ENCODE results near the gene AP5B1.
A peak's percentile ranks its signal among the peaks of the same experiment; 100 is the strongest.

AP5B1 gene

GRCh38 chr11:65779919-65780769, 632 bp downstream of the AP5B1 start:
- H2AK5ac ChIP-seq (ENCODE audit: low read length), result peak overlapping the region; percentile 96
- H3K4me3 ChIP-seq (ENCODE audit: low read depth, low read length), result peak overlapping the region; percentile 82
- peak overlapping the region; percentile 97 for H2BK120ac ChIP-seq (ENCODE audit: insufficient read depth, low read length, poor library complexity)
- peak overlapping the region; percentile 96 for H3K27ac ChIP-seq (ENCODE audit: low read depth, low read length)
- peak overlapping the region; percentile 93 for H3K4me2 ChIP-seq (ENCODE audit: low read length)
- no CpG with 5 or more reads among the region's 76 CpGs for WGBS (ENCODE audit: extremely low coverage, insufficient coverage, insufficient read length)
- peak overlapping the region; percentile 100 for H3K4ac ChIP-seq (ENCODE audit: low read depth, low read length)
- H4K91ac ChIP-seq (ENCODE audit: low read depth, low read length), result peak overlapping the region; percentile 100
- H3K27me3 ChIP-seq (ENCODE audit: insufficient read depth, low read length), result no peaks in the 10 kb centered on the region
- peaks cover 38 to 44% of the 10 kb centered on the region in 2 experiments for H3K4me1 ChIP-seq (ENCODE audit: control insufficient read depth in 1 of 2, insufficient read depth in 2 of 2, low read length in 2 of 2)
- peak overlapping the region; percentile 100 for H3K14ac ChIP-seq (ENCODE audit: low read length)
- peak overlapping the region; percentile 97 for H4K8ac ChIP-seq (ENCODE audit: low read depth, low read length)
- H2BK12ac ChIP-seq (ENCODE audit: low read length), result peak overlapping the region; percentile 92
- peaks cover 2% of the 10 kb centered on the region for H3K9me3 ChIP-seq (ENCODE audit: insufficient read depth, low read depth, low read length)
- H3K9ac ChIP-seq (ENCODE audit: low read length), result peak overlapping the region; percentile 91
- H2BK5ac ChIP-seq (ENCODE audit: low read depth, low read length, poor library complexity), result peak overlapping the region; percentile 98
- peak; percentile 76 to 84 for DNase-seq
- H4K12ac ChIP-seq (ENCODE audit: low read depth, low read length), result peak overlapping the region; percentile 89
- H3K79me1 ChIP-seq (ENCODE audit: low read length), result peaks cover 61% of the 10 kb centered on the region
- H3K18ac ChIP-seq (ENCODE audit: low read length), result peak overlapping the region; percentile 99
- H3K79me2 ChIP-seq (ENCODE audit: control insufficient read depth, insufficient read depth, low read length, poor library complexity), result peaks cover 29% of the 10 kb centered on the region
- peaks cover 23 to 26% of the 10 kb centered on the region in 2 experiments for H3K36me3 ChIP-seq (ENCODE audit: control insufficient read depth in 1 of 2, insufficient read depth in 2 of 2, low read length in 2 of 2)
- H3K23ac ChIP-seq (ENCODE audit: low read length), result no peak overlapping the region
- H2AFZ ChIP-seq (ENCODE audit: insufficient read depth, low read length, poor library complexity), result peak overlapping the region; percentile 93

GRCh38 chr11:65779669-65779918, 1.2 kb downstream of the AP5B1 start:
- H3K4me2 ChIP-seq (ENCODE audit: low read length), result peak overlapping the region; percentile 93
- H3K9ac ChIP-seq (ENCODE audit: low read length), result peak overlapping the region; percentile 65
- H3K9me3 ChIP-seq (ENCODE audit: insufficient read depth, low read depth, low read length), result peaks cover 2% of the 10 kb centered on the region
- H3K27ac ChIP-seq (ENCODE audit: low read depth, low read length), result peak overlapping the region; percentile 96
- H4K8ac ChIP-seq (ENCODE audit: low read depth, low read length), result peak overlapping the region; percentile 97
- H3K79me1 ChIP-seq (ENCODE audit: low read length), result peaks cover 61% of the 10 kb centered on the region
- H3K14ac ChIP-seq (ENCODE audit: low read length), result peak overlapping the region; percentile 71
- no CpG with 5 or more reads among the region's 12 CpGs for WGBS (ENCODE audit: extremely low coverage, insufficient coverage, insufficient read length)
- H3K23ac ChIP-seq (ENCODE audit: low read length), result no peak overlapping the region
- peak overlapping the region; percentile 13 for H2BK12ac ChIP-seq (ENCODE audit: low read length)
- peak overlapping the region; percentile 58 for H3K4ac ChIP-seq (ENCODE audit: low read depth, low read length)
- peak overlapping the region; percentile 89 for H4K12ac ChIP-seq (ENCODE audit: low read depth, low read length)
- H2BK5ac ChIP-seq (ENCODE audit: low read depth, low read length, poor library complexity), result peak overlapping the region; percentile 98
- H2AK5ac ChIP-seq (ENCODE audit: low read length), result peak overlapping the region; percentile 61
- peak overlapping the region; percentile 97 for H2BK120ac ChIP-seq (ENCODE audit: insufficient read depth, low read length, poor library complexity)
- no peaks in the 10 kb centered on the region for H3K27me3 ChIP-seq (ENCODE audit: insufficient read depth, low read length)
- peak overlapping the region; percentile 100 for H4K91ac ChIP-seq (ENCODE audit: low read depth, low read length)
- peak; percentile 46 to 54 for DNase-seq
- peaks cover 29% of the 10 kb centered on the region for H3K79me2 ChIP-seq (ENCODE audit: control insufficient read depth, insufficient read depth, low read length, poor library complexity)
- peaks cover 38 to 44% of the 10 kb centered on the region in 2 experiments for H3K4me1 ChIP-seq (ENCODE audit: control insufficient read depth in 1 of 2, insufficient read depth in 2 of 2, low read length in 2 of 2)
- H3K36me3 ChIP-seq (ENCODE audit: control insufficient read depth in 1 of 2, insufficient read depth in 2 of 2, low read length in 2 of 2), result peaks cover 23 to 28% of the 10 kb centered on the region in 2 experiments
- H2AFZ ChIP-seq (ENCODE audit: insufficient read depth, low read length, poor library complexity), result peak overlapping the region; percentile 14
- H3K18ac ChIP-seq (ENCODE audit: low read length), result peak overlapping the region; percentile 74
- peak overlapping the region; percentile 82 for H3K4me3 ChIP-seq (ENCODE audit: low read depth, low read length)

- Histone ChIP-seq H3K36me3 (ENCODE audit: control insufficient read depth in 1 of 2, insufficient read depth in 2 of 2, low read length in 2 of 2) (peaks cover 23 to 29% of the 10 kb centered on the region in 2 experiments), H2BK12ac (ENCODE audit: low read length) (no peak overlapping the region), H3K79me1 (ENCODE audit: low read length) (peaks cover 56% of the 10 kb centered on the region), H4K8ac (ENCODE audit: low read depth, low read length) (peak overlapping the region; percentile 97), H3K9me3 (ENCODE audit: insufficient read depth, low read depth, low read length) (peaks cover 2% of the 10 kb centered on the region), H3K23ac (ENCODE audit: low read length) (no peak overlapping the region), H3K27me3 (ENCODE audit: insufficient read depth, low read length) (no peaks in the 10 kb centered on the region), H3K27ac (ENCODE audit: low read depth, low read length) (peak overlapping the region; percentile 96), H4K12ac (ENCODE audit: low read depth, low read length) (no peak overlapping the region), H4K91ac (ENCODE audit: low read depth, low read length) (peak overlapping the region; percentile 100), H3K4me2 (ENCODE audit: low read length) (peak overlapping the region; percentile 93), H3K9ac (ENCODE audit: low read length) (no peak overlapping the region), H3K18ac (ENCODE audit: low read length) (peak overlapping the region; percentile 29), H3K4me3 (ENCODE audit: low read depth, low read length) (peak overlapping the region; percentile 82), H3K4ac (ENCODE audit: low read depth, low read length) (peak overlapping the region; percentile 73), H3K79me2 (ENCODE audit: control insufficient read depth, insufficient read depth, low read length, poor library complexity) (peaks cover 29% of the 10 kb centered on the region), H2BK5ac (ENCODE audit: low read depth, low read length, poor library complexity) (peak overlapping the region; percentile 98), H2AFZ (ENCODE audit: insufficient read depth, low read length, poor library complexity) (no peak overlapping the region), H3K14ac (ENCODE audit: low read length) (peak overlapping the region; percentile 71), H2BK120ac (ENCODE audit: insufficient read depth, low read length, poor library complexity) (peak overlapping the region; percentile 97), H3K4me1 (ENCODE audit: control insufficient read depth in 1 of 2, insufficient read depth in 2 of 2, low read length in 2 of 2) (peaks cover 35 to 41% of the 10 kb centered on the region in 2 experiments), H2AK5ac (ENCODE audit: low read length) (peak overlapping the region; percentile 5)
- WGBS (ENCODE audit: extremely low coverage, insufficient coverage, insufficient read length), result no CpG with 5 or more reads among the region's 25 CpGs
- DNase-seq, result no peak
These were observed 1.7 kb downstream of the AP5B1 start for GRCh38 chr11:65778901-65779668.

- Histone ChIP-seq H3K18ac (ENCODE audit: low read length) (peak overlapping the region; percentile 29), H3K36me3 (ENCODE audit: control insufficient read depth in 1 of 2, insufficient read depth in 2 of 2, low read length in 2 of 2) (peaks cover 23 to 29% of the 10 kb centered on the region in 2 experiments), H3K4me2 (ENCODE audit: low read length) (peak overlapping the region; percentile 17), H3K9me3 (ENCODE audit: insufficient read depth, low read depth, low read length) (peaks cover 2% of the 10 kb centered on the region), H3K27ac (ENCODE audit: low read depth, low read length) (peak overlapping the region; percentile 11), H4K91ac (ENCODE audit: low read depth, low read length) (peak overlapping the region; percentile 72), H3K79me2 (ENCODE audit: control insufficient read depth, insufficient read depth, low read length, poor library complexity) (peaks cover 29% of the 10 kb centered on the region), H2BK12ac (ENCODE audit: low read length) (no peak overlapping the region), H4K8ac (ENCODE audit: low read depth, low read length) (peak overlapping the region; percentile 6), H2AK5ac (ENCODE audit: low read length) (peak overlapping the region; percentile 52), H3K79me1 (ENCODE audit: low read length) (peaks cover 54% of the 10 kb centered on the region), H2BK5ac (ENCODE audit: low read depth, low read length, poor library complexity) (peak overlapping the region; percentile 12), H3K4me3 (ENCODE audit: low read depth, low read length) (no peak overlapping the region), H2AFZ (ENCODE audit: insufficient read depth, low read length, poor library complexity) (no peak overlapping the region), H3K14ac (ENCODE audit: low read length) (peak overlapping the region; percentile 55), H2BK120ac (ENCODE audit: insufficient read depth, low read length, poor library complexity) (no peak overlapping the region), H3K23ac (ENCODE audit: low read length) (no peak overlapping the region), H3K9ac (ENCODE audit: low read length) (no peak overlapping the region), H3K27me3 (ENCODE audit: insufficient read depth, low read length) (no peaks in the 10 kb centered on the region), H3K4ac (ENCODE audit: low read depth, low read length) (peak overlapping the region; percentile 81), H3K4me1 (ENCODE audit: control insufficient read depth in 1 of 2, insufficient read depth in 2 of 2, low read length in 2 of 2) (peaks cover 34 to 39% of the 10 kb centered on the region in 2 experiments), H4K12ac (ENCODE audit: low read depth, low read length) (peak overlapping the region; percentile 13)
- no peak for DNase-seq
- no CpG with 5 or more reads among the region's 20 CpGs for WGBS (ENCODE audit: extremely low coverage, insufficient coverage, insufficient read length)
These were observed 2.3 kb downstream of the AP5B1 start for GRCh38 chr11:65778431-65778900.

All from trophoblast cell (in vitro differentiated cells and primary cell).